A673 (cell line): ENCODE data around the gene ST8SIA5. TPM values are rescaled to one million over a fixed set of nuclear protein-coding genes. Genes with fewer than 3 reads are reported as not detected.
A peak's percentile ranks its signal among the peaks of the same experiment; 100 is the strongest.

Source experiments
- BruUV-seq: library from RNA; stranded (reverse); fragments of 400-500 nt; replicated peaks from 2 replicates; lab custom pipeline; 2021; lab: Mats Ljungman, UMichigan
- CTCF ChIA-PET: fragments of 300-600 bp; sonication (Branson Sonifier 250); formaldehyde crosslinking; loops from one replicate; lab custom pipeline; 2022; ENCODE audit warnings: antibody characterized with exemption; lab: Charles Lee
- POLR2A ChIA-PET: fragments of 300-600 bp; sonication (Branson Sonifier 250); formaldehyde crosslinking; loops from one replicate; lab custom pipeline; 2022; ENCODE audit warnings: antibody characterized with exemption; ENCODE audit not compliant: low non-redundant PET; lab: Charles Lee
- DNase-seq: peaks from one replicate; pipeline ENCODE4 v3.0.0-alpha.2; 2015; ENCODE audit warnings: low spot score
- H3K27ac ChIP-seq: fragments of 200-600 bp; sonication (generic); 2 replicates; pipeline ENCODE4 v1.5.1; 2016; ENCODE audit warnings: mixed run types, low read depth, mild to moderate bottlenecking, mixed read lengths, antibody characterized with exemption, low read length; ENCODE audit not compliant: poor library complexity, severe bottlenecking
- H3K27me3 ChIP-seq: fragments of 200-600 bp; sonication (generic); replicated peaks from 2 replicates; pipeline ENCODE4 v1.6.1; 2017; ENCODE audit warnings: mixed run types, low read depth, mild to moderate bottlenecking, mixed read lengths, antibody characterized with exemption, low read length; ENCODE audit not compliant: insufficient read depth, poor library complexity
- H3K36me3 ChIP-seq: fragments of 200-600 bp; sonication (generic); 2 replicates; pipeline ENCODE4 v1.6.1; 2016; ENCODE audit warnings: mixed run types, mild to moderate bottlenecking, mixed read lengths, antibody characterized with exemption, low read length; ENCODE audit not compliant: insufficient read depth, poor library complexity, severe bottlenecking
- H3K4me1 ChIP-seq: fragments of 200-600 bp; sonication (generic); 2 replicates; pipeline ENCODE4 v1.6.1; 2017; ENCODE audit warnings: mixed run types, mild to moderate bottlenecking, mixed read lengths, antibody characterized with exemption, low read length; ENCODE audit not compliant: insufficient read depth, poor library complexity, severe bottlenecking
- H3K4me3 ChIP-seq: fragments of 200-600 bp; sonication (generic); 2 replicates; pipeline ENCODE4 v1.5.1; 2016; ENCODE audit warnings: low read depth, mixed run types, mild to moderate bottlenecking, mixed read lengths, low read length; ENCODE audit not compliant: poor library complexity, severe bottlenecking
- H3K9me3 ChIP-seq: fragments of 200-600 bp; sonication (generic); 2 replicates; pipeline ENCODE4 v1.6.1; 2016; ENCODE audit warnings: mixed run types, low read depth, mild to moderate bottlenecking, mixed read lengths, antibody characterized with exemption, low read length; ENCODE audit not compliant: poor library complexity, severe bottlenecking
- EZH2 ChIP-seq: fragments of 200-600 bp; sonication (generic); IDR thresholded peaks from 2 replicates; pipeline ENCODE4 v1.6.1; 2017; ENCODE audit warnings: borderline replicate concordance, low read depth, mild to moderate bottlenecking, mixed read lengths, antibody characterized with exemption, low read length; ENCODE audit not compliant: poor library complexity, severe bottlenecking
- intact Hi-C: fragments of 100-400 bp; cut with micrococcal nuclease; formaldehyde crosslinking; loops from one replicate; pipeline ENCODE4 v1.10.0; 2022; ENCODE audit not compliant: unreplicated experiment
- total RNA-seq: library from RNA; stranded (reverse); gene quantifications from 2 replicates; pipeline ENCODE4 v1.2.3, GENCODE V29; 2021
- TF ChIP-seq, protein P1 (sequence below): fragments of 300-800, 200-600 bp; sonication (generic); conservative IDR thresholded peaks from 2 replicates; pipeline ENCODE4 v1.5.1; 2017; ENCODE audit warnings: low read depth, mild to moderate bottlenecking, antibody characterized with exemption, low read length, moderate library complexity, mixed read lengths

ST8SIA5 gene
- total RNA-seq, 1 experiment from 2014 or later: 17.9 TPM

DNA sequence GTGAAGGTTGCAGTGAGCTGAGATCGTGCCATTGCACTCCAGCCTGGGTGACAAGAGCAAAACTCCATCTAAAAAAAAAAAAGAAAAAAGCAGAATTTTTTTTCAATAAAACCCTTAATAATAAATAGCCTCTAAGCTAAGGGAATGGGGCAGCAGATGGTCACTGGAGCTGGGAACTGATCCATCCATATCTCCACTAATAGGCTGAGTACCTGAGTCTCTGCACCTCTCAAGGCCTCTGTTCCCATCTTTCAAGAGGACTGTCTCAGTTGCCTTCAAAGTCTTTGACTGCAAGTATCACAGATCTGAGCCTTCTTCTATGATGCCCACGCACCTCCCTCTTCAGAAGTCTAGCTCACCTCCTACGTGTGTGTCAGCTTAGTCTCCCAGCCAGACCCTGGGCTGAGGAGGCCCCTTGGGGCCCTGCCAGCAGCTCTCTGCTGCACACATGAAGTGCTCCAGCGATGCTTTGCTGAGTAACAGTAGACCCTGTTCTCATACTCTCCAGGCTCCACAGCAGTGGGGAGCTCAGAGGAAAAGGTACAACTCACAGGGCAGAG, 32.9 kb downstream of the ST8SIA5 start:
- TF ChIP-seq, protein P1, sequence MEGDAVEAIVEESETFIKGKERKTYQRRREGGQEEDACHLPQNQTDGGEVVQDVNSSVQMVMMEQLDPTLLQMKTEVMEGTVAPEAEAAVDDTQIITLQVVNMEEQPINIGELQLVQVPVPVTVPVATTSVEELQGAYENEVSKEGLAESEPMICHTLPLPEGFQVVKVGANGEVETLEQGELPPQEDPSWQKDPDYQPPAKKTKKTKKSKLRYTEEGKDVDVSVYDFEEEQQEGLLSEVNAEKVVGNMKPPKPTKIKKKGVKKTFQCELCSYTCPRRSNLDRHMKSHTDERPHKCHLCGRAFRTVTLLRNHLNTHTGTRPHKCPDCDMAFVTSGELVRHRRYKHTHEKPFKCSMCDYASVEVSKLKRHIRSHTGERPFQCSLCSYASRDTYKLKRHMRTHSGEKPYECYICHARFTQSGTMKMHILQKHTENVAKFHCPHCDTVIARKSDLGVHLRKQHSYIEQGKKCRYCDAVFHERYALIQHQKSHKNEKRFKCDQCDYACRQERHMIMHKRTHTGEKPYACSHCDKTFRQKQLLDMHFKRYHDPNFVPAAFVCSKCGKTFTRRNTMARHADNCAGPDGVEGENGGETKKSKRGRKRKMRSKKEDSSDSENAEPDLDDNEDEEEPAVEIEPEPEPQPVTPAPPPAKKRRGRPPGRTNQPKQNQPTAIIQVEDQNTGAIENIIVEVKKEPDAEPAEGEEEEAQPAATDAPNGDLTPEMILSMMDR: no peak
- TF ChIP-seq EZH2: no peak
- Histone ChIP-seq H3K4me3 (no peak overlapping the region), H3K4me1 (peaks cover 39% of the 10 kb centered on the region), H3K27me3 (no peaks in the 10 kb centered on the region), H3K36me3 (no peaks in the 10 kb centered on the region), H3K9me3 (no peaks in the 10 kb centered on the region), H3K27ac (peak overlapping the region; percentile 97)
- intact Hi-C loops: loop anchor here (5.0 kb wide), 1 partner anchor 117 kb away; no protein-coding TSS in a partner anchor
- POLR2A ChIA-PET: interaction anchor here (0.6 kb wide), 1 partner anchor 190 kb away, joined by 3 read pairs; no protein-coding TSS in a partner anchor
- BruUV-seq: TSS peak; percentile 23
- DNase-seq: peak; percentile 45
- CTCF ChIA-PET: no interaction called here

DNA sequence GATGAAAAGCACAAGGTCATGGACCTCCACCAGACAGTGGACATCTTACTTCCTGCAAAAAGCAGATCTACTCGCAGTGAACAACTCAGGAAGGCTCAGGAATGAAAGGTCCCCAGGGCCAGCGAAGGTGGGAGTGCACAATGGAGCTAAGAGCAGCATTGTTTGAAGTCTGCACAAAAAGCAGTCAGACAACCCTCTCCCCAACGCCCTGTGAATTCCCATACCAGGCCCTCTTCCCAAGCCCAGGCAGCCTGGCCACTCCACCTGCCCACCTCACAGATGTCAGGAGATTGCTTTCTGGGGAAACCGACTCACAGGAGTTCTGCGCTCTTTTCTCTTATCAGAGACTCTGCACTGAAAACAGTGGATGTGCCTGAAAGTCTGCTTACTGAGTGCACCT, 34.8 kb downstream of the ST8SIA5 start:
- POLR2A ChIA-PET: no interaction called here
- H3K4me3 ChIP-seq: no peak overlapping the region
- H3K27me3 ChIP-seq: no peaks in the 10 kb centered on the region
- TF ChIP-seq, protein P1: no peak
- no peak for TF ChIP-seq EZH2
- peak overlapping the region; percentile 97 for H3K27ac ChIP-seq
- CTCF ChIA-PET: no interaction called here
- H3K36me3 ChIP-seq: no peaks in the 10 kb centered on the region
- intact Hi-C loops: loop anchor here (5.0 kb wide), 1 partner anchor 115 kb away; no protein-coding TSS in a partner anchor
- H3K9me3 ChIP-seq: no peaks in the 10 kb centered on the region
- no TSS peak for BruUV-seq
- no peak for DNase-seq
- peaks cover 54% of the 10 kb centered on the region for H3K4me1 ChIP-seq

DNA sequence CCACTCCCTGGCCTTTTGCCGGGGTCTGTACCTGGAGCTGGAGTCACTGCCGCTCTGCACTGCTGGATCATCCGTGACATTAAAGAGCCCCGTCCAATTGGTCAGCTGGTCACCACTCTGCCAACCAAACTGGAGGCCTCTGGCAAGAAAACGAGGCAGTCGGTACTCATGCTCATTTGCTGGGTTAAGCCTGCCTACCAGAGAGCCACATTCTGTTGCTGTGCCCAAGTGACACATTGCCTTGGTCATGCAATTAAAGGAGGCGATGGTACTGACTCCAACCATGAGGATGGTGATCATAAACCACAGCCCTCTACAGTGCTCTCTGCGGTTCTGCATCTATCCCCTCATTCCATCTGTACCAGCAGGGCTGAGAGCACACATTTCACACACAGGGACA, 35.5 kb downstream of the ST8SIA5 start:
- no TSS peak for BruUV-seq
- Histone ChIP-seq H3K36me3 (no peaks in the 10 kb centered on the region), H3K4me3 (no peak overlapping the region), H3K9me3 (no peaks in the 10 kb centered on the region), H3K27ac (peak overlapping the region; percentile 82), H3K4me1 (peaks cover 54% of the 10 kb centered on the region), H3K27me3 (no peaks in the 10 kb centered on the region)
- ChIA-PET CTCF (no interaction called here), POLR2A (interaction anchor here (0.8 kb wide), 1 partner anchor 9 kb away, joined by 3 read pairs; no protein-coding TSS in a partner anchor)
- no peak for TF ChIP-seq EZH2
- TF ChIP-seq, protein P1: no peak
- no peak for DNase-seq
- intact Hi-C loops: loop anchor here (5.0 kb wide), 1 partner anchor 114 kb away; no protein-coding TSS in a partner anchor
